GM18498 (cell line): ENCODE data around the gene KISS1.
"Not testable (repeated sequence)": the region's sequence is repeated elsewhere in the genome, so short reads cannot be mapped to it uniquely, and the experiment has no call there.

Experiments
- ATAC-seq: cut with Tn5 transposase; IDR thresholded peaks from one replicate; pipeline ENCODE4 v1.9.1; 2021; ENCODE audit warnings: mild to moderate bottlenecking, moderate library complexity; ENCODE audit not compliant: unreplicated experiment

Gene KISS1

DNA sequence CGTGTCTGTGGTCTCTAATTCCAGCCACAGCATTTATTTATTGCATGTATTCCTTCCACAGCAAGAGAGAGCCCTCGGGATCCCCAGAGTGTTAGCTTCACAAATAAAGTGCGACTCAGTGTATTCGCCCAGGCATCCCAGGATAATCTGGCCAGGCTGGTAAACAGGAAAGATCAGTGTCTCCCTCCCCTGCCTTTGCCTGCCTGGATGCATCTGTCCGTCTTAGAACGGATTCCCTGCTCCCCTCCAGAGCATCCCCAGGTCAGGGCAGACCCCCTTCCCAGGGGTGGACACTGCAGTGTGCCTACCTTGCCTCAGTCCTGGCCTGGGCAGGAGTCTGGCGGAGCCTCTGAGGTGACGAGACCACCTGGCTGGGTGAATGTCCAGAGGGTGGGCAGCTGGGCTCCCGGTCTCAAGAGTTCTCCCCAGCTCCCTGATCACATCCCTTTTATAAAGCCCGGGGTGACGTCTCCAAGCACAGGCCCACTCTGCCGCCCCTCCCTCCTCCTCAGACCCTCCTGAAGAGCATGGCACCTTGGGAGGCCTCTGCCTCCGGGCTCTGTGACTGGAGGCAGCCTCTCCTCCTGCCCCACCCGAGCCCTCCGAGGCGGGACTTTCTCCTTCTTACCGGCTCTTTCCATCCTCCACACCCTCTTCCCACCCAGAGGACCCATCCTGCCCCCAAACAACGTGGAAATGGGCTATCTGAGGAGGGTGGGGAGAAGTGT, at the start of gene KISS1:
TSS of gene KISS1 (minus strand) at position 424 of the 728 bp plus-strand sequence. CDS start 3,615 bp downstream, outside the sequence.
- no peak for ATAC-seq

DNA sequence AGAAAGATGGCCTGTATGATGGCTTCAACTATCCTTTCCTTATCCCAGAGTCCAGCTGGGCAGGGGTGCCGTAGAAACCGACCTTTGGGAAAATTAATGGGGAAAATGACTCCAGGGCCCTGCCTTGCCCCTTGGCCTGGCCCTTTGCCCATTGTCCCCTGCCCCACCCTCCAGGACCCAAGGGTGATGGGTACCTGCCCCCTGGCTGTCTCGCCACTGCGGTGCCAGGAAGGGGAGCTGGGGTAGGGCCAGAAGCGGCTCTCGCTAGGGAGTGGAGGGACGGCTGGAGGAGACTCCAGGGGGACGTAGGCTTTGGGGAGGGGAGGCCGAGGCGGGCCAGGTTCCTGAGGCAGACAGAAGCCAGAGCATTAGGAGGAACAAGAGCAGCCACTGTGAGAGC, 46.6 kb upstream of the KISS1 start:
- ATAC-seq: no peak

DNA sequence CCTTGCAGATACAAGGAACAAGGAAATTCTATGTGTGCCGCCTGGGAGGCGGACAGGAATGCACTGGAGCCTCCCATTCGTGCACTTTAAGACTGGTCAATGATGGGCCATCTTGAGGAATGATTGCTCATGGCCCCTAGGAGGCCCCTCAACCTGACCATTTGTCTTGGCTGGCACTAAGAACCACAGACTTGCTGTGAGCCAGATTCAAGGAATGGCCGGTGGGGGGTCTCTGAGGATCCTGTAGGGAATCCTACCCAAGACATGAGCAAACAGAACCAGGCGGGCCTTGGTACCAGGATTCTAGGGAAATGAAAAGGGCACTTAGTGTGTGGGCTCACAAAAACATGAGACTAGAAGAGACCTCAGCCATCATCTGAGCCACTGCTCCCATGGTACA, 45.6 kb upstream of the KISS1 start:
- ATAC-seq: no peak

DNA sequence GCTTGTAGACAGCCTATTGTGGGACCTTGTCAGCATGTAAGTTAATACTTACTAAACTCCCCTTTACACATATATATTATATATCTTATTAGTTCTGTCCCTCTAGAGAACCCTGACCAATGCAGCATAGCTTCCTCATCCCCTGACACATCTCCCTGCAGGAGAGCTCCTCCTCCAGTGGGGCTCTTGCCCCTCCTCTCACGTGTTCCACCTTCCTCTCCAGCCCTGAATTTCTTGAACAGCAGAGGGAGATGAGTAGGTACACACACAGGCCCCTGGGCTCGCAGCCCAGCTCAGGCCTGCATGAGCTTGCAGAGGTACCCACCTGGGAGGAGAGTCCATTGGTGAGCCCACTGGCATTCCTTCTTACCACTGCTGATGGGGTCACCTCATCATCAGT, 44.8 kb upstream of the KISS1 start:
- ATAC-seq: no peak

GRCh38 chr1:204240233-204240632, 43.9 kb upstream of the KISS1 start:
- no peak for ATAC-seq

DNA sequence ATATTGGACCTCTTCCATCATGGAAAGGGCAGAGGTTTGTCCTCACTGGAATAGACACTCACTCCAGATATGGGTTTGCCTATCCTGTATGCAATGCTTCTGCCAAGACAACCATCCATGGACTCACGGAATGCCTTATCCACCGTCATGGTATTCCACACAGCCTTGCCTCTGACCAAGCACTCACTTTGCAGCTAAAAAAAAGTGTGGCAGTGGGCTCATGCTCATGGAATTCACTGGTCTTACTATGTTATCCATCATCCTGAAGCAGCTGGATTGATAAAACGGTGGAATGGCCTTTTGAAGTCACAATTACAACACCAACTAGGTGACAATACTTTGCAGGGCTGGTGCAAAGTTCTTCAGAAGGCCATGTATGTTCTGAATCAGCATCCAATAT, 43.1 kb upstream of the KISS1 start:
- ATAC-seq: not testable (repeated sequence)

DNA sequence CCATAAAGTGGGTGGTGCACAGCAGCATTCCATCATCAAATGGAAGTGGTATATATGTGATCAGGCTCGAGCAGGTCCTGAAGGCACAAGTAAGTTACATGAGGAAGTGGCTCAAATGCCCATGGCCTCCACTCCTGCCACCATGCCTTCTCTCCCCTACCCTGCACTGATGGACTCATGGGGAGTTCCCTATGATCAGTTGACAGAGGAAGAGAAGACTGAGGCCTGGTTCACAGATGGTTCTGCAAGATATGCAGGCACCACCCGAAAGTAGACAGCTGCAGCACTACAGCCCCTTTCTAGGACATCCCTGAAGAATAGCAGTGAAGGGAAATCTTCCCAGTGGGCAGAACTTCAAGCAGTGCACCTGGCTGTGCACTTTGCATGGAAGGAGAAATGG, 42.2 kb upstream of the KISS1 start:
- ATAC-seq: not testable (repeated sequence)

GRCh38 chr1:204237515-204237914, 41.2 kb upstream of the KISS1 start:
- not testable (repeated sequence) for ATAC-seq

DNA sequence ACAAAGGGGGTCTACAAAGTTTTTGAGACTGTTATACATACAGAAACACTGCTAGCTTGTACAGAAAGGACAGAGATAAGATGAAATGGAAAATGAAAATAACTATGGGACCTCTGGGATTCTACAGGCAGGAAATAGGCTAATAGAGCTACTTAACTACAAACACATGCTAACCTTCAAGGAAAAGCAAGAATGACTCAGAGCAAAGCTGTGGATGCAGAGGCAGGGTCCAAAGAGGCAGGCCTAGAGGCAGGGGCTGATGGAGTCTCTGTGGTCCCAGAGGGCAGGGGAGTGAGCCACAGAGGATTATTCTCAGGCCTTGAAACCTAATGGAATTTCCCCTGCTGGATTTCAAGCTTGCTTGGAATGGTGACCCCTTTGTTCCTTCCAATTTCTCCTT, 36.2 kb upstream of the KISS1 start:
- ATAC-seq: no peak

GRCh38 chr1:204230211-204230610, 33.9 kb upstream of the KISS1 start:
- ATAC-seq: no peak

- no peak for ATAC-seq
These were observed 32.6 kb upstream of the KISS1 start for GRCh38 chr1:204228896-204229295.

DNA sequence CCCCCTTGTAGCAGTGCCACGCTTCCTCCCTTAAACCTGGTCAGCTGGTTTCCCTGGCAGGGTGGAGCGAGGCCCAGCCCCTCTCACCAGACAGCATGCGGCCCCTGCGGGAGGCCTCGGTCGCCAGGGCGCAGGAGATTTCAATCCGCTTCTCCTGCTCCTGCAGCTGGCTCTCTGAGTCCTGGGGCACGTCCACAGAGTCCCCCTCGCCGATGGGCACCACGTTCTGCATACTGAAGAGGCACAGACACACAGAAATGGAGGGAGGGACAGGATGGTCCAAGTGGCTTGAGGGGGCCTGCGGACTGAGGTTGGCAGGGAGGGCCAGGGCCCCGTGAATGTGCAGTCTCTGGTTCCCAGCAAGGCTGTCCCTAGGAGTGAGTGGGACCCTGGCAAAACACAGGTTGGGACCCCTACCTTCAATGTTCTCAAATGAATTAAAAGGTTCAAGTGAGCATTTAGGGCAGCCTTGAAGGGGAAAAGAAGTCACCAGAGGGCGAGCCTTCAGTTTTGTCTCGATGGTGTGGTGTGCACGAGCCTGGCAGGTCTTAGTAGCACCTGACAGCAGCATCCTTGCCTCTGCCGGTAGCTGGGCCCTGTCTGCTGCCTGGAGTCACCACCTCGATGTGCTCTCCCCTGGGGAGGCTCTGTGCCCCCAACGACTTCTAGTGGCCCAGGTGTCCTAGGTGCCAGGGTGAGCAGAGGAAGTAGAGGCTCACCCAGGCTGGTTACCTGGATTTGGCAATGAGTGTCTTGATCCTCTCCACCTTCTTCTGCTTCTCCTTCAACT, 31.9 kb upstream of the KISS1 start:
- ATAC-seq: no peak

- ATAC-seq: no peak
These were observed 31.1 kb upstream of the KISS1 start for GRCh38 chr1:204227351-204227750.

DNA sequence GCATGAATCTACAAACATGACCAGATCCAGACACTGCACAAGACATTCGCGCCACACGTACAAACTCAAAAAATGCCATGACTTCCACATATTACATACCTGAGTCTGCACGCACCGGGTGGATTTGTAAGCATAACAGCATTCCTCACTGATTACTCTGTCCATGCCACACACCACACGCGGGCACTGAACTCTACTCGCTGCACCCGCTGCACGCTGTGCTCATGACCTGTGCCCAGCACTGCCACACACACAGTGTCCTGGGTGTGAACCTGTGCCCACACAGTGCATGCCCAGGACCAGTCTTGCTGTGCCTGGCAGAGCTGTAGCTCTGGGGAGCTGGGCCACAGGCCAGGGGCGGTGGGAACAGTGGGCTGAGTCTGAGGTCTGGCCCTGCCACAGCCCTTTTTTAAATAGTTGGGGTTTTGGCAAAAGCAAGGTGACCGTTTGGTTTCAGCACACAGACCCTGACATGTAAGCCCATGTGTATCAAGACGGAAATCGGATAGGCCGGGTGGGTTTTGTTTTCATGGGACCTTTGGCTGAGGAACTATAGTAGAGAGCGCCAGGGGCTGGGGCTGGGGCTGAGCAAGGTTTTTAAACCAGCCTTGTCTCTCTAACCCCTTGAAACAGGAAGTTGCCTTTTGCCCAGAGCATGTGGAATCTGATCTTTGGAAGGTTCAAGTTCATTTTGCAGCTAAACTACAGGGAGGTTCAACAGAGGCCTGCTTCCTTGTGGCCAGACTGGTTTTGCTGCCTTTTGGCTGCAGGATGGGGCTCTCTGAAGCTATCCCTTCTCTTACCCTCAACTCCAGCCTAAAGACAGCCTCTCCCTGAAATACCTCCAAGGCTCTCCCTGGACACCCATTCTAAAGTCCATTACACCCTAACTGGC, 29.8 kb upstream of the KISS1 start:
- ATAC-seq: no peak

DNA sequence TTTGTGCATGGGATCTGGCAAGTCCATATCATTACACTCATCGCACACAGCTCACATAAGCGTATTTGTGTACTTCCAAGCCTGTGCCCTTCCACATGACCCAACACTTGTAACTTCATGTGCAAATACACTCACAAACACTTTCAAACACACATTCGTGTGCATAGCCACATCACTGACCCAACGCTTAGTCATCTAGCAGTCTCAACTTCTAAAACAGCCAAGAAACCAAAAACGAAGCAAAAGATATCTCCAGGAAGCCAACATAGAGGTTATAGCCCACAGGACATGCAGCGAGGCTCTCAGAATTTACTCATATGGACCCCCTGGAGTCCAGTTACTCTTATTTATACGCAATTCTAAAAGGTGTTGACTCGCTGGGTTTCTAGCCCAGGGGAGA, 28.4 kb upstream of the KISS1 start:
- no peak for ATAC-seq

DNA sequence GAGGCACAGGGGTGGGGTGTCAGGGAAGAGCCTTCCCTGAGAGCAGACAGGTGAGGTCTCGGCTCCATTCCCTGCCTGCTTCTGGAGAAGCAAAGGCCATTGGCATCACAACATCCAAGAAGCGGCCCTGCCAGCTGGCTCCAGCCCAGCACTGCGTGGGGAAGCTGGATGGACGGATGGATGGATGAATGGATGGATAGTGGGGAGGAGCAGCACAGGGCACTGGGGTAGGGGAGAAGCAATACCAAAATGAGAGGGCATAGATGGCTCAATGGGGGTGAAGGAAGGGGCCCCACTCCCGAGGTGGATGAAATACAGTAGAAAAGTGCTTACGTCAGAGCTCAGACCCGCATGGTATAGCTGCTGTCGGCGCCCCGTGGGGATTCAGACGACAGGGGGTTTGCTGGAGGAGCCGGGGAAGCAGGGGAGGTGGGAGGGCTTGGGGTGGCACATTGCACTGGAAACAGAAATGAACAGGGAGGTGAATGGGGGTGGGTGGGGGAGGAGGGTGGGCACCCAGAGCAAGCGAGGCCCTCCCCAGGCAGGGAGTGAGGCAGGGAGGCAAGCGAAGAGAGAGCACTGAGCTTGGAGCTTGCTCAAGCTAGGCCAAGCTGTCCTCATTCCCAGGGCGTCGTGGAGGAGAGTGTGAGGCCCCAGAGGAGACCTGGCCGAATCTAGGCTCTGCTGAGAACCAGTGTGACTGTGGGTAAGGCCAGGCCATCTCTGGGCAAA, 27.0 kb upstream of the KISS1 start:
- ATAC-seq: no peak

DNA sequence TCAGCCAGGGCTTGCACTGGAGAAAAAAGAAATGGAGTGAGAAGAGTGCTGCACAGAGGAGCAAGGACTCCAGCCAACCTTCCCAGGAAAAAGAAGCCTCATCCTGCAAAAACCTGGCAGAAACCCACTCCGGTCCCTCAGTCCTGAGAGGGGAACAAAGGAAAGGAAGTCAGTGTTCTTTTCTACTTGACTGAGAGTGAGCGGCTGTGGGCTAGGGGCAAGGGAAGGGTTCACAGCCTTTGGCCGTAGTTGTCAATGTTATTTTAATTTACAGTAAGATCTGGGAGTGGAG, 26.4 kb upstream of the KISS1 start:
- ATAC-seq: no peak

DNA sequence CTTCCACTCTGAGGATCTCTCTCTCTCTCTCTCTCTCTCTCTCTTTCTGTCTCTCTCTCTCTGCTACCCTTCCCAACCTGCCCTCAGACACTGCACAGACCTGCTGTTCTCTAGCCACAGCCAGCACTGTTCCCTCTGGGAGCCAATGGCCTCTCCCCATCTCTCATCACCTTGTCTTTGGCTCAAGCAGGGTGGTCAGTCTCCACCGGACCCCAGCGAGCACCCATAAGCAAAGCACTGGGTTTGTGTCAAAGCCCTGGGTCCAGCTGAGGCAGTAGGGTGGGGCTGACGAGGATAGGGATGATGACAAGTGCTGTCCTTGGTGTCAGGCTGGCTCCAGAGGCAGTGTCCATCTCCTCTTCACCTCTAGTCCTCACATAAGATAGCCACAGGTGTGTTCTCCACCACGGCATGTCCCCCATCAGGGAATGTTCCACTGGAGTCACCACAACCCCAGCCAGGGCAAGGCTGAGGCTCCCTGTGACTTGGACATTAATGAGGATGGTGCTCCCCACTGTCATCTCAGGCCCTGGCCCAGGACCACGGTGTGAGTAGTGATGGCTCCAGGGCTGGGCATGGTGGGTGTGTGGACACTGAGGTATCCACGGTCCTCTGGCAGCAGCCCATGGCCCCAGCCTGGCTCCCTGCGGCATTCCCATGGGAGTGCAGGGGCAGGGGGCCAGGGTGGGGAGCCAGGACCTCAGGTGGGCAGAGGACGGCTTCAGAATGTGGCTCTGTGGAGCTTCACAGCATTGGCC, 25.9 kb upstream of the KISS1 start:
- ATAC-seq: no peak

GRCh38 chr1:204221271-204221670, 25.0 kb upstream of the KISS1 start:
- ATAC-seq: no peak

DNA sequence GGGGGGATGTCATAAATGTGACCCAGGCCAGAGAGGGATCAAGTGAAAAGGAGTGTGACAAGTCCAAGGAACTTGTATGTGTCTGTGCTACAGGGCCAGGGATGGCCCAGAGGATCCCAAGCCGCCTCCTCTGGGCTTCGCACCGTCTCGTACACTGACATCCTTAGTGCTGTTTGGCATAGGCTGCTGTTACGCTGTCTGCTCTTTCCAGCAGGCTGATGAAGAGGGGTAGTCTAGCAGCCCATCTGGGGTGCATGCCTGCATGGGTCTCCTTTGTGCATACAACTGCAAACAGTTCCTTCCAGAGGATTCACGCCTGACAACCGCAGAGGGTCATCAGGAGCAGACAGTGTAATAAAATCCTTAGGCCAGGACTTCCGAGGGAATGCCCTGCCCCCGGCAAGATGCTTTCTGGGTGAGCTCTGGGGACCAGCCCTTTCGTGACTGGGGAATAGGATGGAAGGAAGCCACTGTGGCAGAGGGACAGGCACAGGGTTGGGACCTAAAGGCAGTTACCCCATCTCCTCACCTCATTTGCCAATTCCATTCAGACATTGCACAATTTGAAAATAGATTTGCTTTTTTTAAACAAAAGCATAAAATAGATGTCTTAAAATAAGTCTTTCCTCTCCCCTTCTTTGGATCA, 23.8 kb upstream of the KISS1 start:
- no peak for ATAC-seq
